ENCODE results near the gene STXBP2.
"Not testable (repeated sequence)": the region's sequence is repeated elsewhere in the genome, so short reads cannot be mapped to it uniquely, and the experiment has no call there.

The STXBP2 gene

GRCh38 chr19:7635670-7636069 is 1.2 kb upstream of the STXBP2 start:
- no peak for DNase-seq

GRCh38 chr19:7636317-7636690 is 606 bp upstream of the STXBP2 start:
- DNase-seq = no peak

- no peak for DNase-seq
Observed at GRCh38 chr19:7637374-7638256, 705 bp downstream of the STXBP2 start.

- DNase-seq = no peak
Observed at GRCh38 chr19:7638802-7639465, 2.0 kb downstream of the STXBP2 start.

GRCh38 chr19:7639863-7640348 is 3.0 kb downstream of the STXBP2 start:
- DNase-seq = no peak

GRCh38 chr19:7640803-7641202 is 3.9 kb downstream of the STXBP2 start:
- no peak for DNase-seq

GRCh38 chr19:7641290-7642276 is 4.7 kb downstream of the STXBP2 start:
- no peak for DNase-seq

GRCh38 chr19:7642295-7643030 is 5.6 kb downstream of the STXBP2 start:
- DNase-seq = no peak

- no peak for DNase-seq
Observed at GRCh38 chr19:7643031-7643415, 6.1 kb downstream of the STXBP2 start.

- not testable (repeated sequence) for DNase-seq
Observed at GRCh38 chr19:7643629-7644549, 7.0 kb downstream of the STXBP2 start.

GRCh38 chr19:7644550-7644877 is 7.6 kb downstream of the STXBP2 start:
- no peak for DNase-seq

- DNase-seq = no peak
Observed at GRCh38 chr19:7645163-7645562, 8.3 kb downstream of the STXBP2 start.

GRCh38 chr19:7645656-7646425 is 8.9 kb downstream of the STXBP2 start:
- DNase-seq = no peak

- no peak for DNase-seq
Observed at GRCh38 chr19:7646426-7646700, 9.5 kb downstream of the STXBP2 start.

GRCh38 chr19:7647156-7647555 is 10.2 kb downstream of the STXBP2 start:
- DNase-seq = no peak

- no peak for DNase-seq
Observed at GRCh38 chr19:7648265-7649014, 11.5 kb downstream of the STXBP2 start.

GRCh38 chr19:7650148-7650547 is 13.2 kb downstream of the STXBP2 start:
- DNase-seq = no peak

- peak; percentile 91 for DNase-seq
Observed at GRCh38 chr19:7652061-7652641, 15.2 kb downstream of the STXBP2 start.

GRCh38 chr19:7654401-7654800 is 17.5 kb downstream of the STXBP2 start:
- no peak for DNase-seq
